Neural cell (in vitro differentiated cells): Measurements from ENCODE around the gene EIF4EBP2.

Source experiments
- EZH2 ChIP-seq: fragments of 200-600, 300-800 bp; shearing (Covaris generic), sonication (generic); IDR thresholded peaks from 2 replicates; pipeline ENCODE4 v1.6.1; 2014; ENCODE audit warnings: antibody characterized with exemption, low read length, borderline replicate concordance, mild to moderate bottlenecking; ENCODE audit not compliant: insufficient read depth, poor library complexity, severe bottlenecking
- MXI1 ChIP-seq: fragments of 450-650 bp; conservative IDR thresholded peaks from 2 replicates; pipeline ENCODE4 v1.6.1; 2014; ENCODE audit warnings: antibody characterized with exemption, mild to moderate bottlenecking; ENCODE audit not compliant: poor library complexity, severe bottlenecking
- TF ChIP-seq, protein P1 (sequence below): fragments of 450-650 bp; IDR thresholded peaks from 2 replicates; pipeline ENCODE4 v1.5.1; 2014; ENCODE audit warnings: antibody characterized with exemption, mild to moderate bottlenecking, moderate library complexity; ENCODE audit not compliant: poor library complexity, severe bottlenecking

DNA sequence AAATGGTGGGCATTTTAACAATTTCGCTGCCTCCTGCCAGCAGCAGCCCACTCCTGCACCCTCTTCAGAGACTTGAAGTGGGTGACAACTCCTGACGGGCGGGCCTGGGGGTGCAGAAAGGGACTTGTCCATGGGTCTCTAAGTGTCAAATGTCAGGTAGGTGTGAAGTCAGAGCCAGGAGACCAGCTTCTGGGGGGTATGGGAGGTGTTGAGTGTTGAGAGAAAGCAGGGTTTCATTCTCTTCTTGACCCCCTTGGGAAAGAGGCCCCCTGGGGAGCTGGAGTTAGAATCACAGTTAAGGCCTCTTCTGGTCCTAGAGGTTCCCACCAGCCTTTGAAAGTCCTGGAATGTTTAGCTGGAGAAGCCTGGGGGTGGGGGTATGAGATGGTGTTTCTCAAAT is 63.0 kb downstream of the EIF4EBP2 start:
- TF ChIP-seq, protein P1, sequence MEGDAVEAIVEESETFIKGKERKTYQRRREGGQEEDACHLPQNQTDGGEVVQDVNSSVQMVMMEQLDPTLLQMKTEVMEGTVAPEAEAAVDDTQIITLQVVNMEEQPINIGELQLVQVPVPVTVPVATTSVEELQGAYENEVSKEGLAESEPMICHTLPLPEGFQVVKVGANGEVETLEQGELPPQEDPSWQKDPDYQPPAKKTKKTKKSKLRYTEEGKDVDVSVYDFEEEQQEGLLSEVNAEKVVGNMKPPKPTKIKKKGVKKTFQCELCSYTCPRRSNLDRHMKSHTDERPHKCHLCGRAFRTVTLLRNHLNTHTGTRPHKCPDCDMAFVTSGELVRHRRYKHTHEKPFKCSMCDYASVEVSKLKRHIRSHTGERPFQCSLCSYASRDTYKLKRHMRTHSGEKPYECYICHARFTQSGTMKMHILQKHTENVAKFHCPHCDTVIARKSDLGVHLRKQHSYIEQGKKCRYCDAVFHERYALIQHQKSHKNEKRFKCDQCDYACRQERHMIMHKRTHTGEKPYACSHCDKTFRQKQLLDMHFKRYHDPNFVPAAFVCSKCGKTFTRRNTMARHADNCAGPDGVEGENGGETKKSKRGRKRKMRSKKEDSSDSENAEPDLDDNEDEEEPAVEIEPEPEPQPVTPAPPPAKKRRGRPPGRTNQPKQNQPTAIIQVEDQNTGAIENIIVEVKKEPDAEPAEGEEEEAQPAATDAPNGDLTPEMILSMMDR: no peak
- TF ChIP-seq EZH2: no peak
- no peak for TF ChIP-seq MXI1
